Fibroblast of the conjunctiva (primary cell): Measurements from ENCODE around the gene FARP2.
A peak's percentile ranks its signal among the peaks of the same experiment; 100 is the strongest.

Experiments
- DNase-seq: peaks from one replicate; pipeline ENCODE4 v3.0.0-alpha.2; 2010; ENCODE audit warnings: low read depth

The FARP2 gene

DNA sequence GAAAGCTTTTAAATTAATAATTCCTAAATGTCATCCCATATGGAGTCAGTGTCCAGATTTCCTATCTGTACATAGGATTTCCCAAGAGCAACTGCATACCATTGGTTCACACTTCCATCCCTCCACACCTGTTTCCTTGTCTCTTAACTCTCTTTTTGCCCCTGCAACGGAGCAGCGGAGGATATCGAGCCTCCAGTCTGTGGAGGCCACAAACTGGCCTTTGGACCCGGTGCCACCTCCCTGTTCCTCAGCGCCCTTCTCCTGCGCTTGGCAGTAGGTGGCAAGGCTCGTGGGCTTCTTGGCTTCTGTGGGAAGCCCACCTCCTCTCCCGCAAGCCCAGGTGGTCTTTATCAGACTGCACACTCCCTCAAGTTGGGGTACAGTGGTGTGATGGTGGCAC lies 176.1 kb downstream of the FARP2 start:
- DNase-seq = no peak

DNA sequence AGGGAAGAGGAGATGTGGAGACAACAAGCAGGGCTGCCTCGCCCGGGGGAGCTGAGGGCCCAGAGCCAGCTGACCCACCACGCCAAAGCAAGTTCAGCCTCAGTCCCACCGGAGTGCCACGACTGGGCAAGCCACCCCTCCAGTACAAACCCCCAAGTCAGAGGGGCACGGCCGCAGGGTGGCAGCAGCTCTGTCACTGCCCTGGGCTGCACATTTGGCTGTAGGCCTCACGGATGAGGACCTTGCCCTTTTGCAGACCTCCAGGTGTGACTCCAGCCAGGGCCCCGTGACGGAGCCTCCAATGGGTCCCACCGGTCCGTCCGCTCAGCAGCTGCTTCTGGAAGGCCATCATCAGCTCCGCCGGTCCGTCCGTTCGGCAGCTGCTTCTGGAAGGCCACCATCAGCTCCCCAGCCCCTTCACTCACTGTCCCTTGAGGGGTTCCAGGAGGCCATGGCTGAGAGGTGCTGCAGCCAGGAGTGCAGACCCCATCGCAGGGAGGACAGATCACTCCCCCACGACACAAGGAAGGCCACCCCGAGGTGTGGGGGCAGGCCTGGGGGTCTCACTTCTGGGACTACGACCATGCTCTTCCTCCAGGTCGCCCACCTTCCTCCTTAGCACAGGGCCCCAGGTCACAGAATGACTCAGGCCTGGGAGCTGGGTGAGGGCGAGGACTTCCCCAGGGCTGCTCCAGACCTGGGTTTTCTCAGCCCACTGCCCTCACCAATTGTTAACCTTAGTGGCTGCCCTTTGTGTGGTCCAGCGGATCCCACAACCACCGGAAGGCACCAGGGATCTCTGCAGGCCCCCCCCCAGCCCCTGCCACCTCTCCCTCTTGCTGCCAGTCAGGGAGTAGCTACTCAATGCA lies 176.9 kb downstream of the FARP2 start:
- DNase-seq = no peak

DNA sequence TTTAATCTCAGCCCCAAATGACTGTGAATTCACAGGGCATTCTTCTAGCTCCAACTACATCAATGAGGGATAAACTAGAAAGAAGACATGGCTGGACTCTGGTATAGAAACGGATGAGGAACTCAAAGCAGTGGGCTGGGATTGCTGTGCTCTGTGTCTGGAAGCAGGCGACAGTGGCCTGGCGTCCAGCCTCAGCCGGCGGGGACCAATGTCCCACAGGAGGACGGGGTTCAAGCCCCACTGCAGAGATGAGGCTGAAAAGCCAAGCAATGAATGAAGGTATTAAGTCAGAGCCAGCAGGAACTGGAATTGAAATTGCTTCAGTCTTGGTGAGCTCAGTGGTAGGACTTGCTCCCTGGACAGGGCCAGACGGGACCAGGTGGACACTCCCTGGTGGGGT lies 178.2 kb downstream of the FARP2 start:
- DNase-seq = no peak

DNA sequence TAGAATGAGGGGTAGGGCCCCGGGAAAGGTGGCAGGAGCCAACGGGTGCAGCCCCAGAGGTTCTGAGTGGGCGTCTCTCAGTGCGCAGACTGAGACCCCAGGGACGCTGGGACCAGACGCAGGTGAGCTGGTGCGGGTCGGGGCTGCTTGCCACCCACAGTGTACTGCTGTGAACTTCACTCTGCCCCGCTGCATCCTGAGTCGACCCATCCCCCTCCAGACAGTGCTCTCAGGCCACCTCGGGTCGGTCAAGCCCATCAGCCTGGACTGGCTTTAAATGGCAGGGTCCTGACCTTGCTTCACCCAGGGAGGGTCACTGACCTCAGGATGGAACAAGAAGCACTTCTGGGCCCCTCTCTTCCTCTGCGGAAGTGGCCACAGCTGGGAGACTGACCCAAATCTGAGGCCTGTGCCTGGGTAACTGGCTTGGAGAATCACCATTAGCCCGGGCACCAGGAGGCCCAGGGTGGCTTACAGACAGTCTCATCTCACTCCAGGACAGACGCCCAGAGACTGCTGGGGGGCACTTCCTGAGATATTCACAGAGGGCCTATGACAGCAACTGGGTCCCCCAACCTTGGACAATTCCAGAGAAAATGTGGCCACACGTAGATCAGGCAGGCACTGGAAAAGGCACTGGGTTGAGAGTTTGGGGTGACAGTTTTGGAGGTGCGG lies 178.8 kb downstream of the FARP2 start:
- no peak for DNase-seq

DNA sequence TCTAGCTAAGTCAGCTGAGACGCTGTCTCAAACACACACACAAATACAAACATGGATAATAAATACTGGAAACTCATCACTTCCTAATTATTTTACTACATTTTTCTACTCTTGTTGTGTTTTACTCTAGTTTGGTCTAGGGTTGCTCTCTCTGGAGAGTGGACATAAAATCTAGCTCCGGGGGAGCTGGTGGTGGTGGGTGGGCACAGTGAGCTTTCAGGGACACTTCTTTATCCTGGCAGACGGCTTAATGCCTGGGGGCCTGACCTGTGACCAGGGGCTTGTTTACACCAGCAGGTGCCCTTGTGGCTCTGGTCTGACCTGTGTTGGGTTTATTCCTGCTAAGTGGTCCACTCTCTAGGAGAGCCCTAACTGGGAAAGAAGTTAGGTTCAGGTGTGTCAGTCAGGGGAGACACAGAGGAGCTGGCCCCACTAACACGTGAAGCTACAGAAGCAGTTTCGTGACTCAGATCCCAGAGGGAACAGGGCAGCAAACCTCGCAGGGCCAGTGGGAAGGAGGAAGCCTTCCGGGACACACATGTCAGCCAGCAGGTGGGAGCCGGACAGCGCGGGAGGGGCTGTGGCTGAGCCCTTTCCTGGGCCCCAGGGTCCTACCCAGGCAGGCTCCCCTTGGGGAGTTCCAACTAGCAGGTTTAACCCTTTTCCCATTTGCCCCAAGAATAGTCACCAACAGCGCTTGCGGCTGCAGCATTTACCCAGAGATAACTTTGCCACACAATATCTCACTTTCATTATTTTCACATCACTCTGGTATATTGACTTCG lies 180.0 kb downstream of the FARP2 start:
- no peak for DNase-seq

DNA sequence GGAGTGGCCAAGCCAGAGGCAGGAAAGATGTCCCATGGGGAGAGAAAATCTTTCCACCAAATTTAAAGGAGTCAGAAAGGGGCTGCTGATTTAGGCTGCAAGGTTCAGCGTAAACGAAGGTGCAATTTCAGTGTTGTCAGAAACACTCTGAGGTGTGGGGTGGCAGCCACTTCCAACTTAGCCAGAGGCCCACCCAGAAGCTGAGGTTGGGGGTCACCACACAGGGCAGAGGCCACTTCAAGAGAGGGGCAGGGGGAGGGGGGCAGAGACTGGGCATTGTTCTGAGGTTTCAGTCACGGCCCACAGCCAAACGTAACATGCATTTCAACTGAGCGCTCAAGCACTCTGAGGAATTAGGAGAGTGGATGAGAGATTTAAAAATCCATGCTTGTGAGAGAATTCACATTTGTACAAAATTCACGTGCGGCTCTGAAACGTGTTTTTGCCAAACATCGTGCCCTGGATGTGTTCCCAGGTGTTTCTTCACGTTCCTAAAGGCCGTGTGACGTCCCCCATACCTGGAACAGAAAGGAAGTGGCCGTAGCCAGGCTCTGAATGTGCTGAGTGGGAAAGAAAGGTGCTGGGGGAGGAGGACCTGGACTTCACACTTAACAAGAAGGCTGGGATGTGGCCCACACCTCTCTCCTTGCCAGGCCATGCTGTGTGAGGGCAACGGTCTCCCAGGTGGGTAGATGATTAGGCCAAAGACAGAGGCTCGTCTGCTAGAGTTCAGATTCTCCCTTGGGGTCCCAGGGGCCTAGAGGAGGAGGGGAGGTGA lies 182.9 kb downstream of the FARP2 start:
- no peak for DNase-seq

DNA sequence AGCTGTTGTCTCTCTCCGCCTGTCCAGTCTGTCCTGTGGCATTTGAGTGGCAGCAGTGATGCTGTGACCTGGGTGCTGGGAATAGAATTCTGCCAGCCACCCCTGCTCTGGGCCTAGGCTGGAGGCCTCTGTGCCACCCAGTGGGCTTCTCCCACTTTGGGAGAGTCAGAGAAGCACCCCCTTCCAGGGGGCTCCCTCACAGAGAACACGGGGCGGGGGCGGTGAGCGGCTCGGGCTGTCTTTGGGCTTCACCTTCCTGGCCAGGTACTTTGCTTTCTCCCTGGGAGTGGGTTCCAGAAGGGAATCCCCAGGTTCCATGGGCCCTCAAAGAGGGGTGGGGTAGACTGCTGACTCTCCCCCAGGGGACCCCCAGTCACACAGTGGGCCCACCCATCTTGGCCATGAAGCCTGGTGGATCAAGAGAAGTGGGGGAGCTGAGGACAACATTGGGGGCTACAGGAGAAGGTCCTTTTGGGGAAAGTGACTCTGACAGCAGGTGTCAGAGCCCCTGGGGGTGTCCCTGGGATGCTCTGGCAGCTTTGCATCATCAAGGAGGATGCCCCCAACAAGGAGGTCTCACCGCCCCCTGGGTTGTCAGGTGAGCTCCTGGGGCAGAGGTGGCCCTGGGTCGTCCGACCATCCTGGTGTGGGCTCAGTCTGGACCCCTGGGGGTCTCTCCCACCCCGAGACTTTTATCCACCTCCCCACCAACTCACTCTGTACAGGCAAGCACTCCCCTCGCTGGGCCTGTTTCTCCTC lies 183.7 kb downstream of the FARP2 start:
- DNase-seq = no peak

DNA sequence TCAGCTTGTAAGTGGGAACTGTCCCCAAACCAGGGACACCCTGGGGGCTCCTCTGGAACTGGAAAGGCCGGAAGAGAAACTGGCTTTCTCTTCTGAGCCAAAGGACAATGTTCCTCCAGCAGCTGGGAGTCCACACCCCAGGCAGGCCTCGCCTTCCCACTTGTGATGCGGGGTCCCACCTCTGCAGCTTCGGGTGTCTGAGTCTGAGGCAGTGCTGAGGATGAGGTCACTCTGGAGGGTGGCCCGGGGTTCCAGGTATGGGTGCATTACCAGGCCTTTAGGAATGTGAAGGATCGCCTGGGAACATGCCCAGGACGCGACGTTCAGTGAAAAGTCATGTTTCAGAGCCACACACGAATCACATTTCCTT lies 184.3 kb downstream of the FARP2 start:
- no peak for DNase-seq

DNA sequence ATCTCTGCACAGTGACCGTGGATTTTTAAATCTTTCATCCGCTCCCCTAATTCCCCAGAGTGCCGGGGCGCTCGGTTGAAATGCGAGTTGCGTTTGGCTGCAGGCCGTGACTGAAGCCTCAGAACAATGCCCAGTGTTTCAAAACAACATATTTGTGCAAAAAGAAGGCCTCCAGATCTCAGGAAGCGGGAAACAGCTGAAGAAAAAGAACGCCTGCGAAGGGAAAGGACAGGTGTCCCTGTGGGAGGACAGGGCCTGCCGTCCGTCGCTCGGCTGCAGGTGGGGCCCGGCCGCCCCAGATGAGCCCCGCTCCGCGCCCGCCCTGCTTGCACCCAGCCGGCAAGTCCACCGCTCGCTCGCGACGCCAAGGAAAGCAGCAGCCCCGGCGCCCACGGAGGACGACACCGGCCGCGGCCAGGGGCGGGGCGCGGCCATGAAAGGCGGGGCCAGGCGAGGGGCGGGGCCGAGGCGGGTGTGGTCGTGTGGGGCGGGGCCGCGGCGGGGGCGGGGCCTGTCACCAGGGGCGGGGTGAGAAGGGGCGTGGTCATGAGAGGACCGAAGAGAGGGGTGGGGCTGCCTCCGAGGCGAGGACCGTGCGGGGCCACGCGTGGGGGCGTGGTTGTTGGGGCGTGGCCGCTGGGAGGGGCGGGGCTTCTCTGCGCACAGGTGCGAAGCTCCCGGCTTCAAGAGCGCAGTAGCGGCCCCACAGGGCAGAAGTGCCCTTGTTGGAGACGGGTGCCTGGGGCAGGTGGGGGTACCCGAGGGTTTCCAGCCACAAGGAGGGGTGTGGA lies 184.9 kb downstream of the FARP2 start:
- peak; percentile 13 for DNase-seq

DNA sequence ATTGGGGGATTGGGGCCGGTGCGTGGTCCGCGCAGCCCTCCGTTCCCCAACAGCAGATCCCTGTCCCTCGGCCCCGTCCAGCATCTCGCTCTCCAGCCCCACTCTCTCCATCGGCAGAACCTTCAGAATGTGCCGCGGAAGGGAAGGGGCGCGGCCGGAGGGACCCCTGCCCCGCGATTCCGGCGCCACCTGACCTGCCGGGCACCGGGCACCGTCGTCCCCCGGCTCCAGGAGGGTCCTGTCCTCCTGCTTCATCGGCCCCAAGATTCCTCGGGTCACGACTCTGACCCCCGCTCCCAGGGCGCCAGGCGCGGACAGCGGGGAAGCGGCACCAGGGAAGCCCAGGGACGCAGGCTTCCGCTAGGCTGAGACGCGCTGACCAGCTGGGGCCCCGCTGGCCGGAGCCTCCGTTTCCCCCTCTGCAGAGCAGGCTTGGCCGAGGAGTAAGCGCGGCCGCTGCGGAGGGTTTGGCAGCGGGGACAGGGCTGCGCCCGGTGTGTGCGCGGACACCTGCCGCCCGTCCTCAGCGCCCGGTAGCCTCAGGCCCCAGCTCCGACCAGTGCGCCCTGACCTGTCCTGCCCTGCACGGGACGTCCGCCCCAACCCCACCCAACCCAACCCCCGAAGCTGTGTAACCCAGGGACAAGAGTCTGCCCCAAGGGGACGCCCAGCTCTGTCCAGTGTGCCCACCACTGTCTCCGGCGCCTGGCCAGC lies 185.6 kb downstream of the FARP2 start:
- DNase-seq = no peak

DNA sequence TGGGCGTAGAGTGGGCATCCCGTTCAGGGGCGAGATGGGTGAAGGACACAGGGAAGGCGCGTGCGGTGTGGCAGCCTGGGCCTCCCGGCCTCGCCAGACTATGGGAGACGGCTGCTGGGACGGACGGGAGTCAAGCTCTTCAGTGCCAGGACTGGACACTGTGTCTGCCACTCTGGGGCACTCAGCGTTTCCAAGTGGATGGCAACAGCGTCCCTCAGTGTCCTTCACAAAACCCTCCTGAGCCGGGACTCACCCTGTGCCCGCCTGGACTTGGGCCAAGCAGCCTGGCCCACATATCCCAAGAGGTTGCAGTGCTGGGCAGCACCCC lies 186.2 kb downstream of the FARP2 start:
- no peak for DNase-seq
